H1 (cell line): ENCODE data around the gene RNASE7. TPM values are rescaled to one million over a fixed set of nuclear protein-coding genes. Genes with fewer than 3 reads are reported as not detected.

Experiments used
- CHD7 ChIP-seq: fragments of 300-600 bp; sonication (generic); IDR thresholded peaks from 2 replicates; pipeline ENCODE4 v1.7.1; 2012; ENCODE audit warnings: low read length, moderate library complexity, mild to moderate bottlenecking, inconsistent platforms; ENCODE audit not compliant: insufficient replicate concordance
- polyA plus RNA-seq, 7 experiments: library from polyadenylated mRNA; depleted of rRNA in 3 of 7; stranded (reverse) in 5 of 7; unstranded in 2 of 7; fragments of >200 nt in 5 of 7; fragments of 200-250 nt in 2 of 7; gene quantifications; 1 replicate in 5 of 7; 2 replicates in 1 of 7; 4 replicates in 1 of 7; pipeline versions ENCODE4 v1.2.1 to v1.2.3, GENCODE V29; 2011 to 2013; ENCODE audit warnings: missing spikeins in 2 of 7, mixed read lengths in 2 of 7
- total RNA-seq: library from RNA; stranded (reverse); fragmentation: NEBNext Ultra II Directional; extraction: Animal tissue kit (Norgen Biotek cat#: 25700); gene quantifications from 2 replicates; pipeline ENCODE4 v1.2.1, GENCODE V29; 2021

RNASE7 gene
- total and polyA plus RNA-seq, 2 of the 8 experiments (the other 6 are each of a cell fraction or from before 2014, with no cell fraction given) = not detected

- TF ChIP-seq CHD7 = no peak
These were observed 31.8 kb downstream of the RNASE7 start (continued) for GRCh38 chr14:21073921-21074320.
